ENCODE measurements around the gene DHX15.
A peak's percentile ranks its signal among the peaks of the same experiment; 100 is the strongest.

DHX15 gene

DNA sequence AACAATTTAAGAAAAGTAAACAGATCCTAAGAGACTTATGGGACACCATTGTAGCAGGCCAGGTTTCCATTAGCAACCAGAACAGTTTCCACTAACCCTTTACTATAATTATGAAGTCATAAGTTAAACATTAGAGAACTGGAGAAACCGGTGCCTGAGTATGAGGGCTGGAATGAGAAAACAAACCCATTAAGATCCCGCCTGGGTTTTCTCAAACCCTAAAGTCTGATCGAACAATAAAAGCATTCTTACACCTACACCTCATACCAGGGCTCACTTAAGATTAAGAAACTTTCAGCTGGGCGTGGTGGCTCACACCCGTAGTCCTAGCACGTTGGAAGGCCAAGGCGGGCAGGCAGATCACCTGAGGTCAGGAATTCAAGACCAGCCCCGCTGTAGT lies 13.7 kb upstream of the DHX15 start:
- ATAC-seq (no peak), DNase-seq (no peak)
- Mint-ChIP-seq H3K27ac (no peak overlapping the region), H3K4me1 (no peaks in the 10 kb centered on the region), H3K27me3 (no peaks in the 10 kb centered on the region), H3K4me3 (no peak overlapping the region), H3K9me3 (peaks cover 0 to 4% of the 10 kb centered on the region in 2 donors)

DNA sequence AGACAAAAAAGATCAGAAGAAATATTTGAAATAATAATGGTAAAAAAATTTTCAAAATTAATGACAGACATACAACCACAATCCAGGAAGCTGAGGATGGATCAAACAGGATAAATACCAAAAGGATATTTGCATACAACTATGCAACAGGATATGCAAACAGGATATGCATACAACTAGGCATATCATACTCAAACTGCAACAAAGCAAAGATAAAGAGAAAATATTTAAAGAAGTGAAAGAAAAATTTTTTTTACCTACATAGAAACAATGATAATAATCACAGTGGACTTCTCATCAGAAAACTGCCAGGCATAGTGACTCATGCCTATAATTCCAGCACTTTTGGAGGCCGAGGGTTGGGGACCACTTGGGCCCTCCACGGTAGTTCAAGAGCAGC lies 11.3 kb upstream of the DHX15 start:
- H3K9me3 Mint-ChIP-seq: peaks cover 15 to 17% of the 10 kb centered on the region in 2 donors
- H3K4me3 Mint-ChIP-seq: no peak overlapping the region
- ATAC-seq (no peak), DNase-seq (no peak)
- no peaks in the 10 kb centered on the region for H3K4me1 Mint-ChIP-seq
- no peak overlapping the region for H3K27ac Mint-ChIP-seq
- no peaks in the 10 kb centered on the region for H3K27me3 Mint-ChIP-seq

DNA sequence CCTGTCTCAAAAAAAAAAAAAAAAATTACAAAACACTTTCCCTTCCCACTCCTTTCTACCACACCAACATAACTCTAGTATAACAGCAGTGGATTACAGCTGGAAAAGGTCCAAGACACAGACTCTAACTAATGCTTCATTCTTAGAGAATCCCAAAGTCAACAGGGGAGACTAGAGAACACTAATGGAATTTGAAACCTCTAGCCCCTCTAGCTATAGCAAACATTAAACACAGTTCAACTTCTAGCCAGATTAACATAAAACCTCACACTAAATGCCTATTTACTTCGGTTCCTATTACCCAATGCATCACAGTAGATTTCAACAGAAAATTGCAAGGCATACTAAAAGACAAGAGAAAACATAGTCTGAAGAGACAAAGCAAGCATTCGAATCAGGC lies 10.5 kb upstream of the DHX15 start:
- H3K27me3 Mint-ChIP-seq: no peaks in the 10 kb centered on the region
- no peak overlapping the region for H3K4me3 Mint-ChIP-seq
- no peak for DNase-seq
- H3K27ac Mint-ChIP-seq: no peak overlapping the region
- peaks cover 23 to 25% of the 10 kb centered on the region in 2 donors for H3K9me3 Mint-ChIP-seq
- no peak for ATAC-seq
- no peaks in the 10 kb centered on the region for H3K4me1 Mint-ChIP-seq

DNA sequence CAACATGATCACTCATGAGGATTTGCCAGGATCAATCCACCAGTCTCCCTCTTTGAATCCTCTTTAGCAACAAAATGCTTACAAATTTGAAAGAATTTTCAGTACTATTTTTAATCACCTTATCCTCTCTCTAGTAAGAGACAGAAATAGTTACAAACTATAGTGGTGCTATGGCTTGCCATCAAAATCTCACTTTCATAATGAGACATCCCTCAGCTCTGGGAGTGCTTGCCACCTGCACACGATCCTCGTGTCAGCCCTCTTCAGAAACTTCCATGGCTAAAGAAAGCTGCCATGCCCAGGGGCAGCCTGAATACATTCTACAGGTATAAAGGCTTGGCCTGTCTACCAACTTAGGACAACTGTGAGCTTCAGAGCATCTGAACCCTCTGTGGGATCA lies 5.1 kb upstream of the DHX15 start:
- Mint-ChIP-seq H3K27ac (no peak overlapping the region), H3K4me1 (peaks cover 12% of the 10 kb centered on the region), H3K9me3 (peaks cover 24 to 25% of the 10 kb centered on the region in 2 donors), H3K4me3 (no peak overlapping the region), H3K27me3 (no peaks in the 10 kb centered on the region)
- peak; percentile 60 for ATAC-seq
- no peak for DNase-seq

DNA sequence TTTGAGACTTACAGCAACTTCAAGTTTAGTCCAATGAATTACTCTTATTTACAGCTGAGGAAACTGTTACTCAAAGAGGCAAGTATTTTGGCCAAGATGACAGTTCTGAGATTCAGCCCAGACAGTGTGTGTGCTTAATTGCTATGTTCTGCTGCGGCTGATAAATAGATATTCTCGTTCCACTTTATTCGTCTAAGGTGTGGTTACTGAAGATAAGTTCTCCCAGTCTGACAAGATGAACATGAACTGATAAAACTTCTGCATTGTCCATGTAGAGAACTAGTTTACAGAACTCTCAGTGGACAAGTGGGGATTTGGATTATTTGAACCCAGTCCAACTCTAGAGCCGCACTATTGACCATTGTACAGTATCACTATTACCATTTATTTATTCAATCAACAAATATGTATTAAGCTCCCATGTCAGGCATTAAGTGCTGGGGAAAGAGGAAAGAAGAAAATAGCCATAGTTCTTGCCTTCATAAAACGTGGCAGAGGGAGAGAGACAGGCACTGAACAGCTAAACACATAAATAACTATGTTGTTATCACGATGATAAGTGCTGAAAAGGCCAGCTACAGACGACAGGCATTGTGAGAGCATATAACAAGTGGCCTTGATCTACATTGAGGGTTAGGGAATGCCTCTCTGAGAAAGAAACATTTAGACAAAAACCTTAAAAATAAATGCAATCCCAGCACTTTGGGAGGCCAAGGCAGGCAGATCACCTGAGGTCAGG lies 4.0 kb upstream of the DHX15 start:
- H3K4me3 Mint-ChIP-seq: no peak overlapping the region
- H3K27me3 Mint-ChIP-seq: no peaks in the 10 kb centered on the region
- no peak overlapping the region for H3K27ac Mint-ChIP-seq
- DNase-seq (no peak), ATAC-seq (no peak)
- peaks cover 24 to 25% of the 10 kb centered on the region in 2 donors for H3K9me3 Mint-ChIP-seq
- peaks cover 12% of the 10 kb centered on the region for H3K4me1 Mint-ChIP-seq

DNA sequence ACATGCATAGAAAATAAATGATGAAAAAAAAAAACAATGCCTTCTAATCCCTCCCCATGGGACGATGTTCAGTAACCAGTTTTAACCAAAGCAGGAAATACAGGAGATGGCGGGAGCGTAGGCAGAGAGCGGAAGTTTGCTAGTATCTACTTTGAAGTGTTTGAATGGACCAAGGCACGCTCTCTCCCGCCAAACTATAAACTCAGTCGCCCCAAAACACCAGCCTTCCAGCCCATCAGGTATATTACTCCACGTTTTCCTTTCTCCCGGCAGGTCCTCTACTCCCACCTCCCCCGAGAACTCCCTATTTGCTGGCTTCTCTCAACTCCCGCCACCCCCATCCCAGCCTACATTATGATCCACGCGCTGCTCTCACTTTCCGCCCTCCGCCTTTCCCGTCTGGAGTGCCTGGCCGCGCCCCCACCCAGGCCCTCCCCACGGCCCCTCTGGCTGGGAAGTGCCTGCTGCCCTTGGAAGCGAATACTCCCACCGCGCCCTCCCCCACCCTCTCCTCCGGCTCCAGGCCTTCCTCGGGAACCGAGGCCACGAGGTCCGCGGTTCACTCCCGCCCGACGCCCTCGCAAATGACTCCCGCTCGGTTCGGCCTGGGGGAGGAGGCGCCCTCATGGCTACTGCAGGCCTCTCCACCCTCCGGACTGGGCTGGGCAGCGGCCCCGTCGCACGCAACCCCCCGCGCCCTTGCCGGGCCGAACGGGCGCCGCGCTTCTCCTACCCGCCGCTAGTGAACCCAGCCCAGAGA lies 723 bp downstream of the DHX15 start:
- Mint-ChIP-seq H3K9me3 (no peaks in the 10 kb centered on the region), H3K27me3 (no peaks in the 10 kb centered on the region), H3K27ac (peak overlapping the region; percentile 100), H3K4me1 (peaks cover 40% of the 10 kb centered on the region), H3K4me3 (peak overlapping the region; percentile 99)
- ATAC-seq (peak; percentile 18), DNase-seq (peak; percentile 30 to 36)

GRCh38 chr4:24582235-24582832 lies 2.0 kb downstream of the DHX15 start:
- Mint-ChIP-seq H3K27me3 (no peaks in the 10 kb centered on the region), H3K27ac (peak overlapping the region; percentile 100), H3K9me3 (no peaks in the 10 kb centered on the region), H3K4me1 (peaks cover 51% of the 10 kb centered on the region), H3K4me3 (peak overlapping the region; percentile 99)
- no peak for ATAC-seq
- no peak for DNase-seq

GRCh38 chr4:24578364-24578763 lies 6.0 kb downstream of the DHX15 start:
- no peak for ATAC-seq
- H3K4me1 Mint-ChIP-seq: peaks cover 76% of the 10 kb centered on the region
- H3K27ac Mint-ChIP-seq: peak overlapping the region; percentile 59 to 80
- no peaks in the 10 kb centered on the region for H3K9me3 Mint-ChIP-seq
- H3K4me3 Mint-ChIP-seq: peak overlapping the region; percentile 11 to 57
- no peaks in the 10 kb centered on the region for H3K27me3 Mint-ChIP-seq
- DNase-seq: no peak

DNA sequence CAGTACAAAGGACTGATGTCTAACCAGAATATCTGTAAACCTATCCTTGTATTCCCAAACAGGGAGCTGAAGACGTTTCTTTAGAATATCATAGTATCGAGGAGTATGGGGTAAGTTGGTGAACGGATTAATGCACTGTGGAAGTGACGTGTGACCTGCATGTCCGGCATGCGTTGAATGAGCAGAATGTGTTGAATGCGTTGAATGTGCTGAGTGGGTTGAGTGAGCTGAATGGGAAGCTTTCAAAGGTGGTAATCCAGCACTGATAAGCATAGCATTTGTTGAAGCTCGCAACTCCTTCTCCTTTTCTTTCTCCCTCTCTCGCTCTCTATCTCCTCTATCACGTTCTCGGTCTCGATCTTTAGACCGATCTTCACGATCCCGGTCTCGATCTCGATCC lies 8.1 kb downstream of the DHX15 start:
- DNase-seq: no peak
- H3K27me3 Mint-ChIP-seq: no peaks in the 10 kb centered on the region
- no peak overlapping the region for H3K27ac Mint-ChIP-seq
- H3K4me1 Mint-ChIP-seq: peaks cover 77% of the 10 kb centered on the region
- ATAC-seq: no peak
- H3K4me3 Mint-ChIP-seq: no peak overlapping the region
- H3K9me3 Mint-ChIP-seq: no peaks in the 10 kb centered on the region

DNA sequence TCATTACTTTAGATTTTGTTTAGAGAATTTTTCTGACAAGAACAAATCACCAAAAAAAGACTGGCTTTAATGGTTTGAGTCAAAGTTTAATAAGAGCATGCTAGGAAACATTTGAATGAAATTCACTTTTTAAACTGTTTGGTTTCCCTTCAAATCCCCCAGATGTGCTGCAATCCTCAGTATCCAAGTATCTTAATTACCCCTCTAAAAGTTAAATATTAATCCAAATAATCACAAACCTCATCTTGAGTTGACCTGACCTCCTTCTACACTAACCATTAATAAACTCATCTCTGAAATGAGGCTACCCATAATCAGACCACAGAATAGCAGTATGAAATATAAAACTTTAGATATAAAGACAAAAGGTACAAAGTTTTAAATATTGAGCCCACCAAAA lies 10.1 kb downstream of the DHX15 start:
- no peak overlapping the region for H3K27ac Mint-ChIP-seq
- H3K27me3 Mint-ChIP-seq: no peaks in the 10 kb centered on the region

DNA sequence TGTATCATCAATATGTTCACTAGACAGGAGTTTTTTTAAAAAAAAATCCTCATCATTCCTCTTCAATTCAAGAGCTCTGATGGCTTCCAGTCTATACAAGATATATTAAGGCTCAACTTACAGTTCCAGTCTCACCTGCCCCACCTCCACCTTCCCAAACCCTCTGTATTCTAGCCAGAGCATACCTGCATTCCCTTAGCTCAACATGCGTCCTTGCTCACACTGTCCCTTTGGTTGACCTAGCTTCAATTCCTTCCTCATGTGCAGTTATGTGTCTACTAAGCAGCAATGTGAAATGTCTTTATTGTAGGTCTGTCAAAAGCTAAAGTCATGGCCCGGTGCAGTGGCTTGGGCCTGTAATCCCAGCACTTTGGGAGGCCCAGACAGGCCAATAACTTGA lies 10.8 kb downstream of the DHX15 start:
- H3K27ac Mint-ChIP-seq: peak overlapping the region; percentile 48 to 88
- H3K4me1 Mint-ChIP-seq: peaks cover 76% of the 10 kb centered on the region
- no peaks in the 10 kb centered on the region for H3K27me3 Mint-ChIP-seq
- ATAC-seq (no peak), DNase-seq (no peak)
- H3K4me3 Mint-ChIP-seq: no peak overlapping the region
- no peaks in the 10 kb centered on the region for H3K9me3 Mint-ChIP-seq

More for the DNA sequence above, 10.1 kb downstream of the DHX15 start:
- Mint-ChIP-seq H3K9me3 (no peaks in the 10 kb centered on the region), H3K4me3 (no peak overlapping the region), H3K4me1 (peaks cover 77% of the 10 kb centered on the region)
- no peak for DNase-seq
- ATAC-seq: no peak

DNA sequence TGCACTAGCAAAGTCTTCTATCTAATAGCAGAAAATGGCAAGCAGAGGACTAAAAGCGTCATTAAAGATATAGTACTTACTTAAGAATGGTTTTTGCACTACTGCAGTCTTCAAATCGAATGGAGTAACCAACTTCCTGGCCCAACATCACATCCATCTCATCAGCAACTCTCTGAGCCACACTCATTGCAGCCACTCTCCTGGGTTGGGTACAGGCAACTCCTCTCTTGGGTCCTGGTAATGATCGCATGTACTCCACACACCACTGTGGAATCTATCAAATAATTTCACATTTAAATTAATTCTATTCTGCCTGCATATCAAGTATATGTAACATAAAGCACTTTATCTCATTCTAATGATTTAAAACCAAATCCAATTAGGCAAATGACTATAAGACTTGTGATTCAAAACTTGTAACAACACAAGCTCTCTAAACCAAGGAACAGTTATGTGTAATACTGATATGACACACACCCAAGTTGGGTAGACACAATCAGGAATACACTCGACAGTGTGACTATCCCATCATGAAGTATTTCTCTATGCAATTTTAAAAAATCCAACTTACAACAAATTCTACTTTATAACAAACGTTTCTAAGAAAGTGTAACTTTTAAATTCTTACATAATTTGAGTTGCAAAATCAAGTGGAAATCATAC lies 13.6 kb downstream of the DHX15 start:
- Mint-ChIP-seq H3K27me3 (no peaks in the 10 kb centered on the region), H3K27ac (no peak overlapping the region), H3K4me3 (peak overlapping the region in 1 of 2 donors; percentile 11), H3K4me1 (peaks cover 73% of the 10 kb centered on the region), H3K9me3 (no peaks in the 10 kb centered on the region)
- DNase-seq (no peak), ATAC-seq (peak; percentile 71)

- Mint-ChIP-seq H3K4me1 (peaks cover 78% of the 10 kb centered on the region), H3K9me3 (no peaks in the 10 kb centered on the region), H3K27me3 (no peaks in the 10 kb centered on the region), H3K4me3 (peak overlapping the region in 1 of 2 donors; percentile 4), H3K27ac (no peak overlapping the region)
- ATAC-seq (no peak), DNase-seq (no peak)
These were observed 14.2 kb downstream of the DHX15 start for GRCh38 chr4:24570172-24570571.

DNA sequence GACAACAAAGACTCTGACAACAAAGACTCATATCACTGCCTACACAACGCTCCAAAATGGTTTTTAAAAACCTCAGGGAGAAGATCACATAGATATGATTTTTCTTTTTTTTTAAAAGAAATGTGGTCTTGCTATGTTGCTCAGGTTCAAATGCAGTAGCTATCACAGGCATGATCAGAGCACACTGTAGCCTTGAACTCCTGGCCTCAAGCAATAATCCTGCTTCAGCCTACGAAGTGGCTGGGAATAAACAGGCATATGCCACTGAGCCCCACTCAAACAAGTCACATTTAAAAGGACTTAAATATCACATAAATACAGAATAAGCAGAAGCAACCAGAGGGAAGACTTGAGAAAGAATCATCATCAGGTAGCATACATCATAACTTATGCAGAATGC lies 14.7 kb downstream of the DHX15 start:
- H3K27ac Mint-ChIP-seq: no peak overlapping the region
- H3K4me1 Mint-ChIP-seq: peaks cover 80% of the 10 kb centered on the region
- no peaks in the 10 kb centered on the region for H3K27me3 Mint-ChIP-seq
- no peaks in the 10 kb centered on the region for H3K9me3 Mint-ChIP-seq
- ATAC-seq: no peak
- no peak for DNase-seq
- H3K4me3 Mint-ChIP-seq: no peak overlapping the region

DNA sequence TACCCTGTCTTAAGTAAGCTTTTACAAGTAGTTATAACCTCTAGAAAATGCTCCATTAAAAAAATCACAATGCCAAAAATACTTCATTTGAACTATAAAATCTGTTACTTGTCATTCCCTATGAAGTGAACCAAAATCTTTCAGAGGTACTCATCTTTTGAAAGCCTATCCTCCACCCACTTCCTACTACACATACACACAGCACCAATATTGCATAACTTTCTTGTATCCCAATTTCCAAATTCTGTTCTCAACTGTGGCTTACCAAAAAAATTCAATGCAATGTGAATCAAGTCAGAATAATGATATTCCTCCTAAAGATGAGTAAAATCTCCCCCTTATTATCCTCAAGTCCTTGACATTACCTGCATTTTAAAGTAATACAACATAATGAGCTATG lies 15.9 kb downstream of the DHX15 start:
- ATAC-seq: no peak
- Mint-ChIP-seq H3K27me3 (no peaks in the 10 kb centered on the region), H3K9me3 (no peaks in the 10 kb centered on the region), H3K27ac (no peak overlapping the region), H3K4me1 (peaks cover 75% of the 10 kb centered on the region), H3K4me3 (peak overlapping the region in 1 of 2 donors; percentile 22)
- DNase-seq: no peak

- H3K27me3 Mint-ChIP-seq: no peaks in the 10 kb centered on the region
- H3K4me1 Mint-ChIP-seq: peaks cover 65% of the 10 kb centered on the region
- no peak overlapping the region for H3K27ac Mint-ChIP-seq
- ATAC-seq: no peak
- peaks cover 0 to 4% of the 10 kb centered on the region in 2 donors for H3K9me3 Mint-ChIP-seq
- no peak overlapping the region for H3K4me3 Mint-ChIP-seq
- DNase-seq: no peak
These were observed 19.3 kb downstream of the DHX15 start for GRCh38 chr4:24565054-24565453.

All from stimulated activated naive CD8-positive, alpha-beta T cell treated with anti-CD3 and anti-CD28 coated beads, Interleukin-15, amount 100 ng/mL, for 72 hours (primary cell).